Measurements from ENCODE around the gene HECW1. TPM values are rescaled to one million over a fixed set of nuclear protein-coding genes. Genes with fewer than 3 reads are reported as not detected.

The HECW1 gene
- total RNA-seq, 2 experiments from 2014 or later, result not detected

GRCh38 chr7:43492896-43493295 is 380.4 kb downstream of the HECW1 start:
- no peaks in the 10 kb centered on the region for H3K36me3 Mint-ChIP-seq (ENCODE audit: low read depth)
- ChIA-PET POLR2A (interaction anchor here (0.6 kb wide), 1 partner anchor 13 kb away, joined by 4 read pairs; no protein-coding TSS in a partner anchor), CTCF (no interaction called here)
- peaks cover 17% of the 10 kb centered on the region for H3K27me3 Mint-ChIP-seq (ENCODE audit: low read depth)
- DNase-seq (no peak), ATAC-seq (no peak)
- H3K27ac Mint-ChIP-seq, result no peak overlapping the region
- no peak overlapping the region for H3K4me3 Mint-ChIP-seq
- no peaks in the 10 kb centered on the region for H3K4me1 Mint-ChIP-seq (ENCODE audit: low read depth)
- no peaks in the 10 kb centered on the region for H3K9me3 Mint-ChIP-seq (ENCODE audit: insufficient read depth)

GRCh38 chr7:43495572-43495971 is 383.1 kb downstream of the HECW1 start:
- Mint-ChIP-seq H3K36me3 (ENCODE audit: low read depth) (no peaks in the 10 kb centered on the region), H3K4me1 (ENCODE audit: low read depth) (no peaks in the 10 kb centered on the region), H3K27me3 (ENCODE audit: low read depth) (peaks cover 22% of the 10 kb centered on the region), H3K9me3 (ENCODE audit: insufficient read depth) (no peaks in the 10 kb centered on the region), H3K27ac (no peak overlapping the region), H3K4me3 (no peak overlapping the region)
- DNase-seq (no peak), ATAC-seq (no peak)
- ChIA-PET CTCF (no interaction called here), POLR2A (no interaction called here)

GRCh38 chr7:43496596-43496995 is 384.1 kb downstream of the HECW1 start:
- DNase-seq (no peak), ATAC-seq (no peak)
- Mint-ChIP-seq H3K9me3 (ENCODE audit: insufficient read depth) (no peaks in the 10 kb centered on the region), H3K36me3 (ENCODE audit: low read depth) (no peaks in the 10 kb centered on the region), H3K27me3 (ENCODE audit: low read depth) (peaks cover 22% of the 10 kb centered on the region), H3K4me3 (no peak overlapping the region), H3K27ac (no peak overlapping the region), H3K4me1 (ENCODE audit: low read depth) (no peaks in the 10 kb centered on the region)
- ChIA-PET CTCF (no interaction called here), POLR2A (no interaction called here)

- Mint-ChIP-seq H3K4me1 (ENCODE audit: low read depth) (no peaks in the 10 kb centered on the region), H3K9me3 (ENCODE audit: insufficient read depth) (no peaks in the 10 kb centered on the region), H3K4me3 (no peak overlapping the region), H3K27me3 (ENCODE audit: low read depth) (peaks cover 14% of the 10 kb centered on the region), H3K27ac (no peak overlapping the region), H3K36me3 (ENCODE audit: low read depth) (no peaks in the 10 kb centered on the region)
- POLR2A ChIA-PET, result no interaction called here
- DNase-seq, result no peak
- CTCF ChIA-PET, result interaction anchor here (1.0 kb wide), 1 partner anchor 62 kb away, joined by 3 read pairs; no protein-coding TSS in a partner anchor
- no peak for ATAC-seq
Measured at GRCh38 chr7:43501870-43502269, 389.4 kb downstream of the HECW1 start.

GRCh38 chr7:43502941-43503340 is 390.5 kb downstream of the HECW1 start:
- CTCF ChIA-PET, result interaction anchor here (1.0 kb wide), 1 partner anchor 63 kb away, joined by 3 read pairs; no protein-coding TSS in a partner anchor
- DNase-seq (no peak), ATAC-seq (no peak)
- POLR2A ChIA-PET, result no interaction called here
- Mint-ChIP-seq H3K36me3 (ENCODE audit: low read depth) (no peaks in the 10 kb centered on the region), H3K4me3 (no peak overlapping the region), H3K4me1 (ENCODE audit: low read depth) (no peaks in the 10 kb centered on the region), H3K27me3 (ENCODE audit: low read depth) (peaks cover 9% of the 10 kb centered on the region), H3K27ac (no peak overlapping the region), H3K9me3 (ENCODE audit: insufficient read depth) (no peaks in the 10 kb centered on the region)

- no peaks in the 10 kb centered on the region for H3K36me3 Mint-ChIP-seq (ENCODE audit: low read depth)
- no peak overlapping the region for H3K27ac Mint-ChIP-seq
- CTCF ChIA-PET, result no interaction called here
- no peak for ATAC-seq
- no peak overlapping the region for H3K4me3 Mint-ChIP-seq
- peaks cover 6% of the 10 kb centered on the region for H3K27me3 Mint-ChIP-seq (ENCODE audit: low read depth)
- POLR2A ChIA-PET, result interaction anchor here (0.6 kb wide), 1 partner anchor 12 kb away, joined by 4 read pairs; no protein-coding TSS in a partner anchor
- H3K9me3 Mint-ChIP-seq (ENCODE audit: insufficient read depth), result no peaks in the 10 kb centered on the region
- H3K4me1 Mint-ChIP-seq (ENCODE audit: low read depth), result no peaks in the 10 kb centered on the region
- no peak for DNase-seq
Measured at GRCh38 chr7:43505412-43505811, 393.0 kb downstream of the HECW1 start.

- no peaks in the 10 kb centered on the region for H3K9me3 Mint-ChIP-seq (ENCODE audit: insufficient read depth)
- DNase-seq (no peak), ATAC-seq (no peak)
- H3K27me3 Mint-ChIP-seq (ENCODE audit: low read depth), result peaks cover 8% of the 10 kb centered on the region
- POLR2A ChIA-PET, result interaction anchor here (0.6 kb wide), 1 partner anchor 163 kb away, joined by 3 read pairs; no protein-coding TSS in a partner anchor
- no peak overlapping the region for H3K4me3 Mint-ChIP-seq
- H3K27ac Mint-ChIP-seq, result no peak overlapping the region
- CTCF ChIA-PET, result no interaction called here
- no peaks in the 10 kb centered on the region for H3K36me3 Mint-ChIP-seq (ENCODE audit: low read depth)
- H3K4me1 Mint-ChIP-seq (ENCODE audit: low read depth), result no peaks in the 10 kb centered on the region
Measured at GRCh38 chr7:43506460-43506859, 394.0 kb downstream of the HECW1 start.

- ChIA-PET CTCF (interaction anchor here (2.0 kb wide), 1 partner anchor 54 kb away, joined by 6 read pairs; no protein-coding TSS in a partner anchor), POLR2A (no interaction called here)
- no peak overlapping the region for H3K4me3 Mint-ChIP-seq
- H3K27me3 Mint-ChIP-seq (ENCODE audit: low read depth), result peaks cover 13% of the 10 kb centered on the region
- no peaks in the 10 kb centered on the region for H3K36me3 Mint-ChIP-seq (ENCODE audit: low read depth)
- H3K4me1 Mint-ChIP-seq (ENCODE audit: low read depth), result no peaks in the 10 kb centered on the region
- DNase-seq (no peak), ATAC-seq (no peak)
- no peaks in the 10 kb centered on the region for H3K9me3 Mint-ChIP-seq (ENCODE audit: insufficient read depth)
- H3K27ac Mint-ChIP-seq, result no peak overlapping the region
Measured at GRCh38 chr7:43508461-43508860, 396.0 kb downstream of the HECW1 start.

GRCh38 chr7:43509906-43510305 is 397.5 kb downstream of the HECW1 start:
- Mint-ChIP-seq H3K36me3 (ENCODE audit: low read depth) (no peaks in the 10 kb centered on the region), H3K4me1 (ENCODE audit: low read depth) (peaks cover 4% of the 10 kb centered on the region), H3K27me3 (ENCODE audit: low read depth) (peaks cover 17% of the 10 kb centered on the region), H3K4me3 (no peak overlapping the region), H3K9me3 (ENCODE audit: insufficient read depth) (no peaks in the 10 kb centered on the region), H3K27ac (no peak overlapping the region)
- ChIA-PET CTCF (interaction anchor here (0.9 to 2.4 kb wide), 3 partner anchors 9 to 72 kb away, joined by 4 to 11 read pairs (median 6); partner anchors contain the start of gene STK17A), POLR2A (no interaction called here)
- no peak for DNase-seq
- ATAC-seq, result no peak

- Mint-ChIP-seq H3K9me3 (ENCODE audit: insufficient read depth) (no peaks in the 10 kb centered on the region), H3K27ac (no peak overlapping the region), H3K27me3 (ENCODE audit: low read depth) (peaks cover 23% of the 10 kb centered on the region), H3K36me3 (ENCODE audit: low read depth) (no peaks in the 10 kb centered on the region), H3K4me3 (no peak overlapping the region), H3K4me1 (ENCODE audit: low read depth) (peaks cover 4% of the 10 kb centered on the region)
- ChIA-PET CTCF (interaction anchor here (1.0 to 2.4 kb wide), 3 partner anchors 9 to 71 kb away, joined by 3 to 11 read pairs (median 3); partner anchors contain the start of gene STK17A), POLR2A (no interaction called here)
- DNase-seq (no peak), ATAC-seq (no peak)
Measured at GRCh38 chr7:43511029-43511428, 398.6 kb downstream of the HECW1 start.

- DNase-seq (no peak), ATAC-seq (no peak)
- Mint-ChIP-seq H3K27me3 (ENCODE audit: low read depth) (peaks cover 25% of the 10 kb centered on the region), H3K4me1 (ENCODE audit: low read depth) (peaks cover 4% of the 10 kb centered on the region), H3K36me3 (ENCODE audit: low read depth) (no peaks in the 10 kb centered on the region), H3K4me3 (no peak overlapping the region), H3K27ac (no peak overlapping the region), H3K9me3 (ENCODE audit: insufficient read depth) (no peaks in the 10 kb centered on the region)
- ChIA-PET POLR2A (no interaction called here), CTCF (interaction anchor here (1.0 to 2.4 kb wide), 3 partner anchors 8 to 72 kb away, joined by 3 to 11 read pairs (median 3); partner anchors contain the start of gene STK17A)
Measured at GRCh38 chr7:43511769-43512515, 399.5 kb downstream of the HECW1 start.

GRCh38 chr7:43513251-43513650 is 400.8 kb downstream of the HECW1 start:
- H3K4me3 Mint-ChIP-seq, result no peak overlapping the region
- ChIA-PET POLR2A (no interaction called here), CTCF (interaction anchor here (1.0 kb wide), 1 partner anchor 69 kb away, joined by 3 read pairs; the partner anchor contains the start of gene STK17A)
- DNase-seq (no peak), ATAC-seq (no peak)
- peaks cover 7% of the 10 kb centered on the region for H3K4me1 Mint-ChIP-seq (ENCODE audit: low read depth)
- no peaks in the 10 kb centered on the region for H3K9me3 Mint-ChIP-seq (ENCODE audit: insufficient read depth)
- H3K36me3 Mint-ChIP-seq (ENCODE audit: low read depth), result no peaks in the 10 kb centered on the region
- H3K27ac Mint-ChIP-seq, result no peak overlapping the region
- peaks cover 23% of the 10 kb centered on the region for H3K27me3 Mint-ChIP-seq (ENCODE audit: low read depth)

All from activated CD8-positive, alpha-beta T cell treated with anti-CD3 and anti-CD28 coated beads, Interleukin-2, amount 10 ng/mL, durations not matched to agents 7 days and 5 days (primary cell).